ENCODE results near the gene GUF1.
A peak's percentile ranks its signal among the peaks of the same experiment; 100 is the strongest.

Gene GUF1

DNA sequence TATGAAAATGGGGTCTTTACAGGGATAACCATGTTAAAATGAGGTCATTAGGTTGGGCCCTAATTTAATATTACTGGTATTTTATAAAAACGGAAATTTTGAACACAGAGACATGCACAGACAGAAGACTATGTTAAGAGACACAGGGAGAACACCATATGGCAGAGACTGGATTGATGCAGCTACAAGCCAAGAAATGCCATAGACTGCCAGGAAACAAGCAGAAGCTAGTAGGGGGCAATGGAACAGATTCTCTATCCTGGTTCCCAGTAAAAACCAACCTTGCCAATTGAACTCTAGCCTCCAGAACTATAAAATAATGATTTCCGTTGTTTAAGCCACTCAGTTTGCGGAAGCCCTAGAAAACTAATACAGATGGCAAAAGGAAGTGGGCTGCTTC lies 6.6 kb upstream of the GUF1 start:
- no peak overlapping the region for H3K27ac Mint-ChIP-seq
- no peak overlapping the region for H3K4me3 Mint-ChIP-seq
- no peaks in the 10 kb centered on the region for H3K4me1 Mint-ChIP-seq
- H3K36me3 Mint-ChIP-seq, result no peaks in the 10 kb centered on the region
- H3K9me3 Mint-ChIP-seq, result no peaks in the 10 kb centered on the region
- no peak for ATAC-seq
- peaks cover 10% of the 10 kb centered on the region for H3K27me3 Mint-ChIP-seq

DNA sequence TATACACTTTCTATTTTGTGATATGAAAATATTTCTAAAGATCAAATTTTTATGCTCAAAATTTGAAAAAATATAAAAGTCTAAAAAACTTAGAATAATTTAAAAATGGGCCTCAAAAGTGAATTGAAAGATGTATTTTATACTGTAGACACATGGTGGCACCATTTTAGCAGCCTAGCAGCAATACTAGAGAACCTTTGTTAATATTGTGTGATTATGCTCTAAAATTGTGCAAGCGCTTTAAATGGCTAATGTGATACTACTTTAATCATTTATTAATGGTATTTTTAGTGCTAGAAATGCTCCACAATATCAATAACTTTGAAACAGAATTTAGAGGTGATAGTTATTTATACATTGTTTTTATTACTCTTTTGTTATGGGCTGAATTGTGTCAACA lies 3.7 kb upstream of the GUF1 start:
- ATAC-seq, result no peak

DNA sequence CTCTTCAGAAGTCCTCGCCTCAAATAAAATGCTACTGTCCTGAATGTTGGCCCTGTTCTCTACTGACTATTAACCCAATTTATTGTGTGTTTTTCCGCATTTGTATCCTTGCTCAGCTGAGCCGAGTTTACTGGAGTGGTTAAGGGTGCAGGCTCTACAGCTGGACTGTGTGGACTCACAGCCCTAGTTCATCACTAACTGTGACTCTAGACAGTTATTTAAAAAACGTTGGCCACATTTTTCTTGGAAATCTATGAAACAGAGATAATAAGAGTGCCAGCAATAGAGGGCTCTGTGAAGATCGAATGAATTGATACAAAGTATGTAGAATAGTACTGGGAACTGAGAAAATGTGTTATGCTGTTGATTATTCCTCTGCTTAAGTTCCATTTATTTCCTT lies 2.9 kb upstream of the GUF1 start:
- Mint-ChIP-seq H3K4me3 (no peak overlapping the region), H3K36me3 (no peaks in the 10 kb centered on the region), H3K27ac (no peak overlapping the region), H3K9me3 (no peaks in the 10 kb centered on the region), H3K27me3 (no peaks in the 10 kb centered on the region), H3K4me1 (peaks cover 5% of the 10 kb centered on the region)
- ATAC-seq, result no peak

More for the DNA sequence above, 3.7 kb upstream of the GUF1 start:
- no peaks in the 10 kb centered on the region for H3K27me3 Mint-ChIP-seq
- no peak overlapping the region for H3K4me3 Mint-ChIP-seq
- no peaks in the 10 kb centered on the region for H3K9me3 Mint-ChIP-seq
- peaks cover 5% of the 10 kb centered on the region for H3K4me1 Mint-ChIP-seq
- H3K36me3 Mint-ChIP-seq, result no peaks in the 10 kb centered on the region
- H3K27ac Mint-ChIP-seq, result no peak overlapping the region

DNA sequence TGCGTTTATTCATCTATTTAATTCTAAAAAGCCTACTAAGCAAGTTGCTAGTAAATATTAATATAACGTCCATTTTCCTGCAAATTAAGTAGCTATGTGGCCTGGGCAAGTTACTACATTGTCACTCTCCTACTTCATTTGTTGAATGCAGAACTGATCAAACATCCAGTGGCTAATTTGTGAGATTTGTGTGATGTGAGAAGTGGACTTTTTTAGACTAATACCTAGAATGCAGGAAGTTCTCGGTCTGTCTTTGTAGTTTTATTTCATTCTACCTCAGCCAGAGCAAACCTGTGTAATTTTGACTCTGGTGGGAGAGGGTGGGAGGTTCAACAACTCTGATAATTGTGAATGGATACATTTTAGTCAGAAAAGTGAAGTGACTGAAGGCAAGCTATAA lies 840 bp downstream of the GUF1 start:
- Mint-ChIP-seq H3K9me3 (no peaks in the 10 kb centered on the region), H3K27me3 (no peaks in the 10 kb centered on the region), H3K36me3 (peaks cover 8% of the 10 kb centered on the region), H3K4me3 (peak overlapping the region; percentile 98), H3K4me1 (peaks cover 18% of the 10 kb centered on the region), H3K27ac (peak overlapping the region; percentile 94)
- no peak for ATAC-seq

DNA sequence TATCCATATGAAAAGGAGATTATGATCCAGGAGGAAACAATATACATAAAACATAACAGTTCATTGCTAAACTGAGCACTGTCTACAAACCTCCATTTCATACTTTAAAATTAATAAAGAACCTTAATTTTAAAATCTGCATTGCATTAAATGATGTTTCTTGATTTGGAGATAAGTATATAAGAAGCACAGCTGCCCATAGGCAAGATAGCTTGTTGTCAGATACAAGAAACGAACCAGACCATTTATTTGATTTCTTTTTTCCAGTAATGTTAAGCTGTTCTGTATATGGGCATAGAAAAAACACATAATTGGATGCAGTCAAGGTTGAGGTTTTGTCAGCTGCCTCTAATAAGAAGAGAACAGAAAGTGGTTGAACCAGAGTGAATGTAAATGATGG lies 6.4 kb downstream of the GUF1 start:
- no peaks in the 10 kb centered on the region for H3K9me3 Mint-ChIP-seq

DNA sequence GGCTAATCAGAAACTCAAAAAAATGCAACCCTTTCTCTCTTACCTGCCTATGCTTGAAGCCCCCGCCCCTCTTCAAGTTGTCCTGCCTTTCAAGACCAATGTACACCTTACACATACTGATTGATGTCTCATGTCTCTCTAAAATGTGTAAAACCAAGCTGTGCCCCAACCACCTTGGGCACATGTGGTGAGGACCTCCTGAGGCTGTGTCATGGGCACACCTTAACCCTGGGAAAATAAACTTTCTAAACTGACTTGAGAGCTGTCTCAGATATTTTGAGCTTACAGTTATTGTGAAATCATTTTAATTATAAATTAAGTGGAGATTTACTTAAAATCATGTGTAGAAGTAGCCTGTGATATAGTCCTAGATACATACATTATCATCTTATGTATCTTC lies 22.2 kb downstream of the GUF1 start:
- Mint-ChIP-seq H3K36me3 (peaks cover 35% of the 10 kb centered on the region), H3K27me3 (no peaks in the 10 kb centered on the region), H3K4me3 (no peak overlapping the region), H3K9me3 (no peaks in the 10 kb centered on the region), H3K4me1 (no peaks in the 10 kb centered on the region), H3K27ac (no peak overlapping the region)
- no peak for ATAC-seq

More for the DNA sequence above, 6.4 kb downstream of the GUF1 start:
- no peak overlapping the region for H3K4me3 Mint-ChIP-seq
- peaks cover 17% of the 10 kb centered on the region for H3K4me1 Mint-ChIP-seq
- H3K27ac Mint-ChIP-seq, result no peak overlapping the region
- no peaks in the 10 kb centered on the region for H3K27me3 Mint-ChIP-seq
- peaks cover 45% of the 10 kb centered on the region for H3K36me3 Mint-ChIP-seq
- no peak for ATAC-seq

DNA sequence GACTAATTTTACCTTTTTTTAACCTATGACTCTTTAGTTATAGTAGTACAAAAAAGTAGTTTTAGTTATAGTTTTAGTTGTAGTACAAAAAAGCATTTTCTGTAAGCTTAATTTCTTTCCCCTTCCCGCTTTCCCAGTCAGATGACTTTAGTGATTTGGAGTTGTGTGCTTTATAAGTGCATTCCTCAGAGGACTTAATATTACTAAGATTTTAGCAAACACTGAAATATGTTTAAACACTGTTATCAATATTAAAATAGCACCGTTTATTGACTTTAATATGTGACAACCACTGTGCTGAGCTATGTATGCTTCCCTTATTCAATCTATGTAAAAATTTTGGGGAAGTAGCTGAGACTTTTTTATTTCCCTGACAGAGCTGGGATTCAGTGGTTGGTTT lies 22.8 kb downstream of the GUF1 start:
- no peak for ATAC-seq
- Mint-ChIP-seq H3K27ac (no peak overlapping the region), H3K4me3 (no peak overlapping the region), H3K4me1 (no peaks in the 10 kb centered on the region), H3K36me3 (peaks cover 35% of the 10 kb centered on the region), H3K9me3 (no peaks in the 10 kb centered on the region), H3K27me3 (no peaks in the 10 kb centered on the region)

DNA sequence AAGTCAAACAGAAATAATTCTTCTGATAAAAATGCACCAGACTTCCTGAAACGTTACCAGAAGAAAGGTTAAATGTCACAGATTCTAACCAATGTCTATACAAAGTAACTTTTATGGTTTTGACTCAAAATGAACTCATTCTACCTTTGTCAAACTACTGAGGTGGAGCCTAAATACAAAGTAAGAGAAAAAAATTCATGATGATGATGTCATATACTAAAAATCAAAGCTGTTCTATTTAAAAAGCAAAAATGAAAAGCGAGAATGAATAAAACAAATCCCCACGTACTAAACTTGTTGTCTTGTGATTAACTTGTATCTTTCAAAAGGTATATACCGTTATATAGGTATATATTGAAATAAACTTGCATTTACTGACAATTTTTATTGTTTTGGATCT lies 26.5 kb downstream of the GUF1 start:
- Mint-ChIP-seq H3K4me1 (no peaks in the 10 kb centered on the region), H3K36me3 (peaks cover 18% of the 10 kb centered on the region), H3K9me3 (no peaks in the 10 kb centered on the region), H3K27ac (no peak overlapping the region), H3K4me3 (no peak overlapping the region), H3K27me3 (no peaks in the 10 kb centered on the region)
- no peak for ATAC-seq

DNA sequence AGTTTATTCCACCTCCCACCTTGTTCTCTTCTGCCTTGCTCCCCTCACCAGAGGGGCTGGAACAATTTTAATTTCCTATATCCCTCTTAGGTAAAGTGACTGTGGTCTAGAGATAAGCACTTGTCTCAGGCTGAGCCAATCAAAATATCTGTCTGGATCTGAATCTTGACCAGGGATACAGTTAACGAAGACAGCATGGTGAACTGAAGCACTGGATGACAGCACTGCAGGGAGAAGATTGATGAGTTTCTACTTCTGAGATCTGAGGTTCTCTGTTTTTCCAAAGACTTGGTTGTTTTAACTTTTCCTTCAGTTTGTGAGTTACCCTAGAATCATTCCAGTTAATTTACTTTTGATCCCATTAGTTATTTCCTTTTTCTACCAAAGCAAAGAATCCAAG lies 34.9 kb downstream of the GUF1 start:
- Mint-ChIP-seq H3K9me3 (no peaks in the 10 kb centered on the region), H3K4me3 (no peak overlapping the region), H3K36me3 (peaks cover 15% of the 10 kb centered on the region), H3K27ac (no peak overlapping the region), H3K4me1 (no peaks in the 10 kb centered on the region), H3K27me3 (no peaks in the 10 kb centered on the region)
- no peak for ATAC-seq

DNA sequence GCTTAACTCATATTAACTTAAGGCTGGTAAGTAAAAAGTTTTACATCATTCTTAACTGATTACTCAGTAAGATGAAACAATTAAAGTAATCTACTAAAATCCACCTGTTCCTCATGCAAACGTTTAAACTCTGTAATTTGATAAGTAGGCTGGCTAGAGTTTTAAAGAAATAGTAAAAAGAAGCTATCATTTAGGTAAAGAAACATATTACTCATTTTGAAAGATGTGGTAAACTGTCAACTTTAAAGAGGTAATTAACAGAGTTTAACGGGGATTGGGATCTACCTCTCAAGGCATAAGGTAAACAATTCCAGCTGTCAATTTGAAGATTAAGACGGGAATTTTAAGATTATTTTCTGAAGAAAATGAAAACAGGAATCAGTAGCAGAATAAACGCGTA lies 38.4 kb downstream of the GUF1 start:
- Mint-ChIP-seq H3K27me3 (no peaks in the 10 kb centered on the region), H3K4me1 (peaks cover 12% of the 10 kb centered on the region), H3K4me3 (no peak overlapping the region), H3K36me3 (peaks cover 20% of the 10 kb centered on the region), H3K9me3 (no peaks in the 10 kb centered on the region), H3K27ac (no peak overlapping the region)
- no peak for ATAC-seq

DNA sequence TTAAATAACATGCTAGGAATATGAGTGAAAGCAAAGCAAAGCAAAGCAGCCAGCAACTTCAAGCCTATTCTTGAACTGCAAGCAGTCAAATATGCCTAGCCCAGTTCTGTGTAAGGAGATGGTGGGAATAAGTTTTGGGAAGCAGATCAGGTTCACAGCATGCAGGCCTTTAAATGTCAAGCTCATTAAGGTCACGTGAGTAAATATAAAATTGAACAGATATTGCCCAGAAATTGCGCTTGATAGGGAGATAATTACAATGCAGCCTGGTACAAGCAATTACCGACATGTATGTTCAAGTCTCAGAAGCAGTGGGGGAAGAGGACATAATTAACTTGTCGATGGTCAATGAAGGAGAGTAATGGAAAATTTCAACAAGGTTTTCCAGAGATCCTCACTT lies 42.2 kb downstream of the GUF1 start:
- no peaks in the 10 kb centered on the region for H3K9me3 Mint-ChIP-seq
- ATAC-seq, result no peak
- peaks cover 11% of the 10 kb centered on the region for H3K36me3 Mint-ChIP-seq
- H3K4me3 Mint-ChIP-seq, result no peak overlapping the region
- H3K27ac Mint-ChIP-seq, result no peak overlapping the region
- peaks cover 30% of the 10 kb centered on the region for H3K4me1 Mint-ChIP-seq
- H3K27me3 Mint-ChIP-seq, result no peaks in the 10 kb centered on the region

DNA sequence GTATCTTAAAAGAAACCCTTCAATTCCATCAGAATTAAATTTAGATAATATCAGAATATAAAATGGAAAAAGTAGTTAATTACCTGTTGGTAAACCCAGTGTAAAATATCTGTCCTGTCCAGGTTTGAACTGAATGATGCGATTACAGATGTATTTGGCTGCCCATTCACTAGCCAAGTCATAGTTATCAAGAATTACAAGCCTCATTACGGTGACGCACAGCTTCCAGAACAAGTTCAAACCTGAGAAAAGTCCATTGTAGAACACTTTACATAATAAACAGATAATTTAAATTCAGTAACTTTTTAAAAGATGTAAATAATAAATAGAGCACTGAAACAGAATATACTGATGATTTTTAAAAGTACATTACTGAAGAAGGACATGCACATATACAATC lies 43.8 kb downstream of the GUF1 start:
- H3K27me3 Mint-ChIP-seq, result no peaks in the 10 kb centered on the region
- H3K36me3 Mint-ChIP-seq, result peaks cover 11% of the 10 kb centered on the region
- H3K27ac Mint-ChIP-seq, result no peak overlapping the region
- no peaks in the 10 kb centered on the region for H3K9me3 Mint-ChIP-seq
- no peak overlapping the region for H3K4me3 Mint-ChIP-seq
- H3K4me1 Mint-ChIP-seq, result peaks cover 42% of the 10 kb centered on the region
- ATAC-seq, result no peak

DNA sequence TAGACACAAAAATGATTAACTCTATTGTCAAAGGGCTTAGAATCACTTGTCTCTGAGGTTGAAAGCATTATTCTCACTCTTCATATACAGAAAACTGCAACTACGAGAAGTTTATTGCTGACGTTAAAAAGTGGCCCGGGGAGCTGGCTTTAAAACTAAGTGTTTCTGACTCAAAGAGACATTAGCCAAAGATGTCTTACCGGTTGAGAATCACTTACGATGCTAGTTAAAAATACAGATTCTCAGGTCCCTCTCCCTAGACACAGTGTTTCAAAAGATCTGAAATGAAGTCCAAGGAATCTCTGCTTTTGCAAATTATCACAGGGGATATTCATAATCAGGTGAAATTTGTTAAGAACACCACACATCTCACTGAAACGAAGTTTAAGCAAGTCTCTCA lies 46.9 kb downstream of the GUF1 start:
- peak overlapping the region; percentile 93 for H3K4me3 Mint-ChIP-seq
- H3K9me3 Mint-ChIP-seq, result no peaks in the 10 kb centered on the region
- H3K27ac Mint-ChIP-seq, result peak overlapping the region; percentile 89
- no peaks in the 10 kb centered on the region for H3K27me3 Mint-ChIP-seq
- no peak for ATAC-seq
- peaks cover 10% of the 10 kb centered on the region for H3K36me3 Mint-ChIP-seq
- H3K4me1 Mint-ChIP-seq, result peaks cover 47% of the 10 kb centered on the region

DNA sequence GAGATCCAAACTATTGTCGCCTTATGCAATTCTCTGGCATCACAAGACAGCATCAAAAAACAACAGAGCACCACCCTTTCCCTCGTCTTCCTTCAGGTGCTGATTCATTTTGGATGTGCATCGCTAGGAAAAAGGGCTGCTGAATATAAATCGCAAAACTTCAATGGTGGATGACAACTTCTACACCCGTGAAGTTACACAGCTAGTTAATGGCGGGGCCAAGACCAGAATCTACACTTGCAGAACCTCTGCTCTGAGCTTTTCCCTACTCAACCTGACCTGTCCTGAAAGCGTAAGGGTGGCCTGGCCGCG lies 47.5 kb downstream of the GUF1 start:
- H3K27me3 Mint-ChIP-seq, result no peaks in the 10 kb centered on the region
- H3K27ac Mint-ChIP-seq, result peak overlapping the region; percentile 89
- no peaks in the 10 kb centered on the region for H3K9me3 Mint-ChIP-seq
- peaks cover 4% of the 10 kb centered on the region for H3K36me3 Mint-ChIP-seq
- no peak for ATAC-seq
- H3K4me1 Mint-ChIP-seq, result peaks cover 42% of the 10 kb centered on the region
- peak overlapping the region; percentile 93 for H3K4me3 Mint-ChIP-seq

DNA sequence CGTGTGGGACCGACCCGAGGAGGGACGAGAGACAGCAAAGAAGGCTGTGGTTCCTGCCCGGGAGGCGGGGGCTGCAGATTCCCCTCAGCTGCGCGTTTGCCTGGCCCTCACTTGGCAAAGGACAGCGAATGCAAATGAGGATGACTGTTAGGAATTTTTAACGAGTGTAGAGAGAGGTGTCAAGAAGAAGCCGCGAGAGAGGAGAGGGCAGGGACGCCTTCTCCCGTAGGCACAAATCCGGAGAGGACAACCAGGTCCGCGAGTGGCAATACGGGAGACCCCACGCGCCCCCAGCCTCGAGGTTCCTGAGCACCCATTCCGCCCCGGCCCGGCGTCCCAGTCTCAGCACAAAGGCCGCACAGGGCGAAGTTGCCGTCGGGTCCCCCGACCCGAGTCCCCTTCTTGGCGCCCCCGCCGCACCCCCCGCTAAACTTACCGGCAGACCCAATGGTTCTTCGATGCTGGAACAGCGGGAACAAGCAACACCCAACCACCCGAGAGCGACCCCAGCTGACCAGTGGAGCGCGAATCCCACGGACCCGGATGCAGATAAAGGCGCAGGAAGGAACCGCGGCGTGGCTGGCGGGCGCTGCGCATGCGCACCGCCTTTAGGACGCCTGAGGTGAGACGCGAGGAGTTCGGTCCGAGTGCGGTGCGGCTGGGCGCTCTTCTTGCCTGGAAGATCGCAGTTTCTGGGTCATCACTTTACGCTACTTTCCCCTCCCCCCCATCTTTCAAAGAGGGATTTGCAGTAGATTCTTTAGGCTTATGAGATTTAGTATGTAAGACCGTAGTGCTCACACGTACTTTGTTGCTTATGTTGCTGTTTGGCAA lies 48.0 kb downstream of the GUF1 start, which contains the start of gene GNPDA2:
Gene GNPDA2 (minus strand): TSS at position 519 of the 834 bp plus-strand sequence. CDS start 4,349 bp downstream, outside the sequence.
- no peaks in the 10 kb centered on the region for H3K9me3 Mint-ChIP-seq
- H3K4me1 Mint-ChIP-seq, result peaks cover 36% of the 10 kb centered on the region
- ATAC-seq, result peak; percentile 97
- H3K4me3 Mint-ChIP-seq, result peak within 1 kb of the TSS; percentile 93
- no peaks in the 10 kb centered on the region for H3K27me3 Mint-ChIP-seq
- peak within 1 kb of the TSS; percentile 89 for H3K27ac Mint-ChIP-seq
- H3K36me3 Mint-ChIP-seq, result no peaks in the 10 kb centered on the region

DNA sequence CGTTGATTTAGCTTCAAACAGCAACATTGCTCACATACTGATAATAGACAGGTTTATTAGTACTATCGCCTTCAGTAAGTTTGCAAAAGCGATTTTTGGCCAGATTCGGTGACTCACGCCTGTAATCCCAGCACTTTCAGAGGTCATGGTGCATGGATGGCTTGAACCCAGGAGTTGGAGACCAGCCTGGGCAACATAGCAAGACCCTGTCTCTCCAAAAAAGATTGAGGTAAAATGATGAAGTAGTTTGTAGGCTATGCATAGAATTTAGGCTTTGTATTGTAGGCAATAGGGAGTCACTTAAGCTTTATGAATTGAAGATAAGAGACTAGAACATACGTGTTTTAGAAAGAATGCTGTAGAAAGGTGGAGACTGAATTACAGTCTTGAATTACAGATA lies 49.3 kb downstream of the GUF1 start:
- no peak overlapping the region for H3K4me3 Mint-ChIP-seq
- no peaks in the 10 kb centered on the region for H3K36me3 Mint-ChIP-seq
- no peak for ATAC-seq
- no peaks in the 10 kb centered on the region for H3K27me3 Mint-ChIP-seq
- H3K27ac Mint-ChIP-seq, result peak overlapping the region; percentile 89
- H3K9me3 Mint-ChIP-seq, result no peaks in the 10 kb centered on the region
- peaks cover 34% of the 10 kb centered on the region for H3K4me1 Mint-ChIP-seq

Measured in stimulated activated memory B cell treated with anti-CD40 and anti-IgM and Interleukin-4, amounts not matched to agents 10 μg/mL and 1 μg/mL and 100 μg/mL, for 72 hours (primary cell).